Natural killer cell treated with Interleukin-12 subunit alpha and Interleukin-12 subunit beta and Interleukin-15 and Interleukin-18, amount 100 ng/mL, for 72 hours (primary cell): ENCODE measurements around the gene MXI1. TPM values are rescaled to one million over a fixed set of nuclear protein-coding genes. Genes with fewer than 3 reads are reported as not detected.

ENCODE experiments used
- ATAC-seq, 2 donors: fragments of 150-1000 bp; cut with Tn5 transposase in 1 of 2; sonication (Bioruptor Pico), chemical (Tn5 transposase) in 1 of 2; 2 replicates each; pipeline ENCODE4 v1.10.0; 2021
- DNase-seq: peaks from one replicate; pipeline ENCODE4 v3.0.0; 2022; ENCODE audit warnings: low spot score
- H3K27ac Mint-ChIP-seq, 2 donors: 1 replicate in 1 of 2; 2 replicates in 1 of 2; pipeline ENCODE4 v1.8.0; 2022; ENCODE audit warnings: mixed read lengths in 2 of 2, mild to moderate bottlenecking in 1 of 2, moderate library complexity in 1 of 2
- H3K27me3 Mint-ChIP-seq, 2 donors: 1 replicate in 1 of 2; 2 replicates in 1 of 2; pipeline ENCODE4 v1.8.0; 2022; ENCODE audit warnings: mixed read lengths in 2 of 2
- H3K36me3 Mint-ChIP-seq: one replicate; pipeline ENCODE4 v1.8.0; 2022; ENCODE audit warnings: mixed read lengths
- H3K4me1 Mint-ChIP-seq, 2 donors: 1 replicate in 1 of 2; 2 replicates in 1 of 2; pipeline ENCODE4 v1.8.0; 2022; ENCODE audit warnings: low read depth in 2 of 2, mixed read lengths in 2 of 2, mild to moderate bottlenecking in 1 of 2
- H3K4me3 Mint-ChIP-seq: one replicate; pipeline ENCODE4 v1.8.0; 2022; ENCODE audit warnings: mixed read lengths
- H3K9me3 Mint-ChIP-seq: 2 replicates; pipeline ENCODE4 v1.8.0; 2022; ENCODE audit warnings: mixed read lengths
- total RNA-seq, 2 donors: library from RNA; stranded (reverse); gene quantifications; one replicate each; pipeline ENCODE4 v1.2.3, GENCODE V29; 2022

Gene MXI1
- total RNA-seq, 2 donors from 2014 or later, result 6.4 to 7.3 TPM

GRCh38 chr10:110304394-110304779 is 97.0 kb downstream of the MXI1 start:
- Mint-ChIP-seq H3K36me3 (peaks cover 30% of the 10 kb centered on the region), H3K4me1 (peaks cover 23 to 40% of the 10 kb centered on the region in 2 donors), H3K4me3 (peak overlapping the region; percentile 90), H3K9me3 (no peaks in the 10 kb centered on the region), H3K27ac (peak overlapping the region; percentile 85 to 95), H3K27me3 (no peaks in the 10 kb centered on the region)
- peak; percentile 73 to 78 for ATAC-seq
- no peak for DNase-seq

- H3K36me3 Mint-ChIP-seq, result peaks cover 30% of the 10 kb centered on the region
- peak; percentile 96 to 98 for ATAC-seq
- DNase-seq, result peak; percentile 97
- H3K4me3 Mint-ChIP-seq, result peak within 1 kb of the TSS; percentile 90
- H3K4me1 Mint-ChIP-seq, result peaks cover 23 to 37% of the 10 kb centered on the region in 2 donors
- H3K27me3 Mint-ChIP-seq, result no peaks in the 10 kb centered on the region
- H3K27ac Mint-ChIP-seq, result peak within 1 kb of the TSS; percentile 85 to 95
- H3K9me3 Mint-ChIP-seq, result no peaks in the 10 kb centered on the region
Measured at GRCh38 chr10:110304780-110305421, 97.5 kb downstream of the MXI1 start, which contains the start of gene SMNDC1. TSS of gene SMNDC1 (minus strand) at chr10:110304920. CDS start at chr10:110303587, 1,333 bp downstream.

- peak overlapping the region; percentile 90 for H3K4me3 Mint-ChIP-seq
- H3K36me3 Mint-ChIP-seq, result peaks cover 27% of the 10 kb centered on the region
- H3K27me3 Mint-ChIP-seq, result no peaks in the 10 kb centered on the region
- H3K9me3 Mint-ChIP-seq, result no peaks in the 10 kb centered on the region
- ATAC-seq, result peak; percentile 68 to 70
- peak; percentile 64 for DNase-seq
- peaks cover 28 to 41% of the 10 kb centered on the region in 2 donors for H3K4me1 Mint-ChIP-seq
- H3K27ac Mint-ChIP-seq, result peak overlapping the region; percentile 85 to 95
Measured at GRCh38 chr10:110305767-110306451, 98.5 kb downstream of the MXI1 start.

GRCh38 chr10:110306452-110306768 is 99.0 kb downstream of the MXI1 start:
- Mint-ChIP-seq H3K4me3 (peak overlapping the region; percentile 49), H3K9me3 (no peaks in the 10 kb centered on the region), H3K36me3 (peaks cover 24% of the 10 kb centered on the region), H3K27ac (peak overlapping the region; percentile 85 to 95), H3K27me3 (no peaks in the 10 kb centered on the region), H3K4me1 (peaks cover 28 to 42% of the 10 kb centered on the region in 2 donors)
- DNase-seq, result no peak
- ATAC-seq, result no peak

GRCh38 chr10:110307805-110308204 is 100.4 kb downstream of the MXI1 start:
- no peak for DNase-seq
- H3K4me3 Mint-ChIP-seq, result no peak overlapping the region
- H3K27me3 Mint-ChIP-seq, result peaks cover 0 to under 1% of the 10 kb centered on the region in 2 donors
- peaks cover 31 to 38% of the 10 kb centered on the region in 2 donors for H3K4me1 Mint-ChIP-seq
- H3K36me3 Mint-ChIP-seq, result peaks cover 13% of the 10 kb centered on the region
- ATAC-seq, result no peak
- H3K9me3 Mint-ChIP-seq, result no peaks in the 10 kb centered on the region
- no peak overlapping the region for H3K27ac Mint-ChIP-seq

- Mint-ChIP-seq H3K27ac (peak overlapping the region in 1 of 2 donors; percentile 8), H3K4me1 (peaks cover 25 to 29% of the 10 kb centered on the region in 2 donors), H3K36me3 (no peaks in the 10 kb centered on the region), H3K4me3 (peak overlapping the region; percentile 12), H3K27me3 (peaks cover 0 to 8% of the 10 kb centered on the region in 2 donors), H3K9me3 (no peaks in the 10 kb centered on the region)
- ATAC-seq, result no peak
- DNase-seq, result no peak
Measured at GRCh38 chr10:110310741-110311140, 103.3 kb downstream of the MXI1 start.

- no peaks in the 10 kb centered on the region for H3K36me3 Mint-ChIP-seq
- H3K4me3 Mint-ChIP-seq, result no peak overlapping the region
- H3K27ac Mint-ChIP-seq, result peak overlapping the region in 1 of 2 donors; percentile 8
- ATAC-seq, result peak; percentile 65 to 79
- H3K27me3 Mint-ChIP-seq, result peaks cover 5 to 8% of the 10 kb centered on the region in 2 donors
- DNase-seq, result no peak
- H3K4me1 Mint-ChIP-seq, result peaks cover 21 to 22% of the 10 kb centered on the region in 2 donors
- H3K9me3 Mint-ChIP-seq, result no peaks in the 10 kb centered on the region
Measured at GRCh38 chr10:110311357-110311949, 104.0 kb downstream of the MXI1 start.

- H3K4me3 Mint-ChIP-seq, result no peak overlapping the region
- H3K9me3 Mint-ChIP-seq, result no peaks in the 10 kb centered on the region
- DNase-seq (no peak), ATAC-seq (no peak)
- H3K27ac Mint-ChIP-seq, result peak overlapping the region in 1 of 2 donors; percentile 8
- H3K36me3 Mint-ChIP-seq, result no peaks in the 10 kb centered on the region
- peaks cover 21 to 22% of the 10 kb centered on the region in 2 donors for H3K4me1 Mint-ChIP-seq
- peaks cover 5 to 8% of the 10 kb centered on the region in 2 donors for H3K27me3 Mint-ChIP-seq
Measured at GRCh38 chr10:110312206-110312605, 104.8 kb downstream of the MXI1 start.

- peaks cover 21 to 24% of the 10 kb centered on the region in 2 donors for H3K4me1 Mint-ChIP-seq
- no peaks in the 10 kb centered on the region for H3K36me3 Mint-ChIP-seq
- peaks cover 5 to 8% of the 10 kb centered on the region in 2 donors for H3K27me3 Mint-ChIP-seq
- H3K4me3 Mint-ChIP-seq, result no peak overlapping the region
- H3K27ac Mint-ChIP-seq, result peak overlapping the region in 1 of 2 donors; percentile 77
- ATAC-seq, result no peak
- H3K9me3 Mint-ChIP-seq, result no peaks in the 10 kb centered on the region
- no peak for DNase-seq
Measured at GRCh38 chr10:110313674-110314073, 106.3 kb downstream of the MXI1 start.

- peaks cover 5 to 11% of the 10 kb centered on the region in 2 donors for H3K27me3 Mint-ChIP-seq
- H3K36me3 Mint-ChIP-seq, result peaks cover 5% of the 10 kb centered on the region
- DNase-seq (no peak), ATAC-seq (no peak)
- H3K4me1 Mint-ChIP-seq, result peaks cover 5 to 13% of the 10 kb centered on the region in 2 donors
- H3K4me3 Mint-ChIP-seq, result no peak overlapping the region
- no peak overlapping the region for H3K27ac Mint-ChIP-seq
- no peaks in the 10 kb centered on the region for H3K9me3 Mint-ChIP-seq
Measured at GRCh38 chr10:110317866-110318850, 110.8 kb downstream of the MXI1 start.

GRCh38 chr10:110321869-110322620 is 114.6 kb downstream of the MXI1 start:
- Mint-ChIP-seq H3K27me3 (peaks cover 0 to 7% of the 10 kb centered on the region in 2 donors), H3K4me1 (peaks cover 26 to 40% of the 10 kb centered on the region in 2 donors), H3K27ac (no peak overlapping the region), H3K4me3 (no peak overlapping the region), H3K9me3 (no peaks in the 10 kb centered on the region), H3K36me3 (peaks cover 5% of the 10 kb centered on the region)
- no peak for ATAC-seq
- DNase-seq, result no peak

- ATAC-seq, result no peak
- Mint-ChIP-seq H3K4me3 (no peak overlapping the region), H3K36me3 (peaks cover 5% of the 10 kb centered on the region), H3K4me1 (peaks cover 30 to 44% of the 10 kb centered on the region in 2 donors), H3K27ac (peak overlapping the region; percentile 25 to 30), H3K27me3 (peaks cover 0 to 7% of the 10 kb centered on the region in 2 donors), H3K9me3 (no peaks in the 10 kb centered on the region)
- no peak for DNase-seq
Measured at GRCh38 chr10:110323503-110323902, 116.1 kb downstream of the MXI1 start.
